Natural killer cell (primary cell): ENCODE measurements around the gene CCDC12. TPM values are rescaled to one million over a fixed set of nuclear protein-coding genes. Genes with fewer than 3 reads are reported as not detected.
A peak's percentile ranks its signal among the peaks of the same experiment; 100 is the strongest.

ENCODE experiments used
- ATAC-seq, 3 donors: fragments of 150-1000 bp in 2 of 3; fragments of 200-7000 bp in 1 of 3; cut with Tn5 transposase; 1 replicate in 1 of 3; 2 replicates in 2 of 3; pipeline ENCODE4 v1.10.0; 2021; ENCODE audit warnings: mild to moderate bottlenecking in 2 of 3, moderate library complexity in 2 of 3
- DNase-seq, 2 donors: peaks; one replicate each; pipeline versions ENCODE4 v3.0.0 to v3.0.0-alpha.2; 2013 to 2021; ENCODE audit warnings: mixed read lengths in 1 of 2
- H3K27ac ChIP-seq: one replicate; pipeline ENCODE4 v1.5.1; 2013; ENCODE audit warnings: mild to moderate bottlenecking, low read length
- H3K27me3 ChIP-seq: one replicate; pipeline ENCODE4 v1.6.1; 2013; ENCODE audit warnings: low read length; ENCODE audit not compliant: control insufficient read depth, insufficient read depth
- H3K36me3 ChIP-seq: one replicate; pipeline ENCODE4 v1.6.1; 2013; ENCODE audit warnings: low read length; ENCODE audit not compliant: control insufficient read depth, insufficient read depth
- H3K4me1 ChIP-seq: one replicate; pipeline ENCODE4 v1.6.1; 2013; ENCODE audit warnings: low read length; ENCODE audit not compliant: control insufficient read depth, insufficient read depth
- H3K4me3 ChIP-seq: one replicate; pipeline ENCODE4 v1.5.1; 2013; ENCODE audit warnings: low read length
- H3K9me3 ChIP-seq: one replicate; pipeline ENCODE4 v1.6.1; 2013; ENCODE audit warnings: low read length; ENCODE audit not compliant: control insufficient read depth, insufficient read depth
- H3K27ac Mint-ChIP-seq, 2 donors: one replicate each; pipeline ENCODE4 v1.8.0; 2022; ENCODE audit warnings: mild to moderate bottlenecking in 2 of 2, mixed read lengths in 2 of 2, moderate library complexity in 1 of 2
- H3K27me3 Mint-ChIP-seq, 2 donors: one replicate each; pipeline ENCODE4 v1.8.0; 2022; ENCODE audit warnings: low read depth in 2 of 2, mixed read lengths in 2 of 2
- H3K36me3 Mint-ChIP-seq: one replicate; pipeline ENCODE4 v1.8.0; 2022; ENCODE audit warnings: mixed read lengths
- H3K4me1 Mint-ChIP-seq, 2 donors: one replicate each; pipeline ENCODE4 v1.8.0; 2022; ENCODE audit warnings: mixed read lengths in 2 of 2
- H3K4me3 Mint-ChIP-seq: one replicate; pipeline ENCODE4 v1.8.0; 2022; ENCODE audit warnings: mild to moderate bottlenecking, moderate library complexity, mixed read lengths
- H3K9me3 Mint-ChIP-seq, 2 donors: one replicate each; pipeline ENCODE4 v1.8.0; 2022; ENCODE audit warnings: mixed read lengths in 2 of 2
- CTCF ChIP-seq: fragments of 200-600 bp; IDR thresholded peaks from one replicate; pipeline ENCODE4 v1.8.0; 2022; ENCODE audit warnings: antibody characterized with exemption
- WGBS: methylation state at CpG from one replicate; pipeline ENCODE4 v1.1.7; 2013; ENCODE audit warnings: missing lambda C conversion rate; ENCODE audit not compliant: insufficient coverage; 5-methylcytosine and 5-hydroxymethylcytosine counted together
- intact Hi-C: fragments of 100-400 bp; cut with micrococcal nuclease; formaldehyde crosslinking; loops from one replicate; pipeline ENCODE4 v1.14.2; 2022
- total RNA-seq, 4 donors: library from RNA; stranded (reverse); fragments of 120-200 nt in 1 of 4; gene quantifications; one replicate each; pipeline versions ENCODE4 v1.2.3 to v1.2.4, GENCODE V29; 2013 to 2022

CCDC12 gene
- total RNA-seq, 3 donors from 2014 or later (not counting 1 experiment from before 2014, with no cell fraction given) = 104 to 114 (median 111) TPM

DNA sequence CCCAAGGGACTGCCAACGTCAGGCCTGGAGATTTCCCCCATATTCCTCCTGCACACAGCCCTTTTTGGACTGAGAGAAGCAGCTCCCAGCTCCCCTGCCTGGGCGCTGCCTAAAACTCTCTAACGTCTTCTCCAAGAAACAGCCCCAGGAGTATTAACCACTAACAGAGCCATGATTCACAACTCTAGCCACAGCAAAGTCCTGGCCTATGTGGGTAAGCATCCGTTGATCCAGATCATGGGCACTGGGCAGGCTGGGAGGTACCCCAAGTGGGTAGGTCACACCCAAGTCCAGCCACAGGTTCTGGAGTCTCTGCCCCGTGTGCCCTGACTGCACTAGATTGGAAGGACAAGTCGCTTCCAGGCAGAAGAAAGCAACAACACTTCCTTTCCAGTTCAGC lies 34.8 kb upstream of the CCDC12 start:
- Mint-ChIP-seq H3K4me1 (peaks cover 19 to 28% of the 10 kb centered on the region in 2 donors), H3K4me3 (no peak overlapping the region), H3K36me3 (no peaks in the 10 kb centered on the region), H3K9me3 (no peaks in the 10 kb centered on the region), H3K27me3 (no peaks in the 10 kb centered on the region), H3K27ac (peak overlapping the region; percentile 87 to 93)
- WGBS = 76% methylated on average over 6 of the region's 6 CpGs
- TF ChIP-seq CTCF = no peak
- DNase-seq (no peak), ATAC-seq (no peak)
- Histone ChIP-seq H3K27ac (no peak overlapping the region), H3K4me1 (peaks cover 23% of the 10 kb centered on the region), H3K27me3 (no peaks in the 10 kb centered on the region), H3K4me3 (no peak overlapping the region), H3K9me3 (no peaks in the 10 kb centered on the region), H3K36me3 (peaks cover 33% of the 10 kb centered on the region)
- intact Hi-C loops = no loop called here

DNA sequence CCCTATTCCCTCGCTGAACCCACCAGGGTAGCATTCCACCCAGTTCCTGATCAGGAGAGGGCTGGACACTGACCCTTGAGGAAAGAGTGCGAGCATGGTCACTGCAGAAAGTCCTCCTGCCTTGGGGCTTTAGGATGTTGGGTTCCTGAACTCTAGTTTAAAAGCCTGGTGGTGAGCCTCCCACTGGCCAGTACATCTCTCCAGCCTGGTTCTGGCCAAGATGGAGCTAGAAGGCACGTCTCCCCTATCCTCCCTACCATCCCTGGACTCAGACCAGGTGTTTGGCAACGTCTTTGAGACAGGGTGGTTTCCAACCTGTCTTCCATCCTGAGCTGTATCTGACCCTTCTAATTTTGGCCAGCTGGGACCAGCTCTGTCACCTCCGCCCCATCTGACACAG lies 34.4 kb upstream of the CCDC12 start:
- DNase-seq (no peak), ATAC-seq (no peak)
- Histone ChIP-seq H3K36me3 (peaks cover 33% of the 10 kb centered on the region), H3K27ac (no peak overlapping the region), H3K4me1 (peaks cover 18% of the 10 kb centered on the region), H3K27me3 (no peaks in the 10 kb centered on the region), H3K9me3 (no peaks in the 10 kb centered on the region), H3K4me3 (no peak overlapping the region)
- Mint-ChIP-seq H3K27me3 (no peaks in the 10 kb centered on the region), H3K4me1 (peaks cover 16 to 23% of the 10 kb centered on the region in 2 donors), H3K27ac (peak overlapping the region; percentile 87 to 93), H3K36me3 (no peaks in the 10 kb centered on the region), H3K9me3 (no peaks in the 10 kb centered on the region), H3K4me3 (peak overlapping the region; percentile 83)
- intact Hi-C loops = no loop called here
- TF ChIP-seq CTCF = no peak
- 85% methylated on average over 5 of the region's 5 CpGs for WGBS

- peak overlapping the region; percentile 76 for H3K27ac ChIP-seq
- no peaks in the 10 kb centered on the region for H3K27me3 ChIP-seq
- 80% methylated on average over 23 of the region's 23 CpGs for WGBS
- H3K4me3 ChIP-seq = peak overlapping the region; percentile 25
- intact Hi-C loops = no loop called here
- no peak for TF ChIP-seq CTCF
- H3K9me3 ChIP-seq = no peaks in the 10 kb centered on the region
- Mint-ChIP-seq H3K4me1 (peaks cover 12 to 23% of the 10 kb centered on the region in 2 donors), H3K27me3 (no peaks in the 10 kb centered on the region), H3K27ac (peak overlapping the region; percentile 87 to 93), H3K36me3 (no peaks in the 10 kb centered on the region), H3K4me3 (peak overlapping the region; percentile 83), H3K9me3 (no peaks in the 10 kb centered on the region)
- ATAC-seq (no peak), DNase-seq (no peak)
- peaks cover 40% of the 10 kb centered on the region for H3K36me3 ChIP-seq
- H3K4me1 ChIP-seq = peaks cover 18% of the 10 kb centered on the region
These were observed 33.7 kb upstream of the CCDC12 start for GRCh38 chr3:47010111-47010712.
